ENCODE results near the gene ADAM23. TPM values are rescaled to one million over a fixed set of nuclear protein-coding genes. Genes with fewer than 3 reads are reported as not detected.

ADAM23 gene
- total and polyA plus RNA-seq, 12 donors = 4.5 to 33.9 (median 6.7) TPM

DNA sequence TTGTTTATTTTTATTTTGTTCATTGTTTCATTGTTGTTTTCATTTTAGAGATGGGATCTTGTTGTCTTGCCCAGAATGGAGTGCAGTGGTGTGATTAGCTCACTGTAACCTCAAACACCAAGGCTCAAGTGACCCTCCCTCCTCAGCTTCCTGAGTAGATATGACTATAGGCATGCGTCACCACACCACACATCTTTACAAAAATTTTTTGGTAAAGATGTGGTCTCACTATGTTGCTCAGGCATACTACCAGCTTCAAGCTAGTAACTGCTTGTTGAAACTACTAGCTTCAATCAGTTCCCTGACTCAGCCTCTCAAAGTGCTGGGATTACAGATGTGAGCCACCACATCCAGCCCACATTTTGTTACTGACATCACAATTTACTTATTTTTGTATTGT is 213.8 kb downstream of the ADAM23 start:
- WGBS, 4 donors = 88 to 93% (median 90%) methylated on average over 1 of the region's 1 CpG

DNA sequence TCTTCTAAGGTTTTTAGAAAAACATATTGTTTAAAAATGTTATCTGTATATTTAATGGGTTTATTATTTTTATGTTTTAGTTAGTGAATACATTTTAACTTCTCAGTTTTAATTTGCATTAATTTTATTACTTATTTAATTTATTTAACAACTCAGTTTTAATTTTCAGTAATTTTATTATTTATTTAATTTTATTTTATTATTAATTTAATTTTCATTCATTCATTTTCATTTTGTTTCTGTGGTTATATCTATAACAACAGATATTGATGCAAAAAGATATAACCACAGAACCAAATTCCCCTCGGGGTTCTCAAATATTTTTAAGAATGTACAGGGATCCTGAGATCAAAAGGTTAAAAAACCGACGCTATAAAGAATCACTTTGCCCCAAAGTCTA is 221.9 kb downstream of the ADAM23 start:
- Histone ChIP-seq H3K27me3 (no peaks in the 10 kb centered on the region), H3K9me3 (replicated peaks in 1 of 3) (no peaks in the 10 kb centered on the region), H3K36me3 (replicated peaks in 1 of 2) (no peaks in the 10 kb centered on the region), H3K4me3 (no peak overlapping the region), H3K4me1 (replicated peaks in 1 of 2) (no peaks in the 10 kb centered on the region), H3K27ac (no peak overlapping the region)
- TF ChIP-seq POLR2A (IDR thresholded peaks at IDR 0.05) = no peak
- TF ChIP-seq, protein P1, sequence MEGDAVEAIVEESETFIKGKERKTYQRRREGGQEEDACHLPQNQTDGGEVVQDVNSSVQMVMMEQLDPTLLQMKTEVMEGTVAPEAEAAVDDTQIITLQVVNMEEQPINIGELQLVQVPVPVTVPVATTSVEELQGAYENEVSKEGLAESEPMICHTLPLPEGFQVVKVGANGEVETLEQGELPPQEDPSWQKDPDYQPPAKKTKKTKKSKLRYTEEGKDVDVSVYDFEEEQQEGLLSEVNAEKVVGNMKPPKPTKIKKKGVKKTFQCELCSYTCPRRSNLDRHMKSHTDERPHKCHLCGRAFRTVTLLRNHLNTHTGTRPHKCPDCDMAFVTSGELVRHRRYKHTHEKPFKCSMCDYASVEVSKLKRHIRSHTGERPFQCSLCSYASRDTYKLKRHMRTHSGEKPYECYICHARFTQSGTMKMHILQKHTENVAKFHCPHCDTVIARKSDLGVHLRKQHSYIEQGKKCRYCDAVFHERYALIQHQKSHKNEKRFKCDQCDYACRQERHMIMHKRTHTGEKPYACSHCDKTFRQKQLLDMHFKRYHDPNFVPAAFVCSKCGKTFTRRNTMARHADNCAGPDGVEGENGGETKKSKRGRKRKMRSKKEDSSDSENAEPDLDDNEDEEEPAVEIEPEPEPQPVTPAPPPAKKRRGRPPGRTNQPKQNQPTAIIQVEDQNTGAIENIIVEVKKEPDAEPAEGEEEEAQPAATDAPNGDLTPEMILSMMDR (IDR thresholded peaks at IDR 0.05) = no peak
- DNase-seq = no peak
- 77 to 82% (median 79%) methylated on average over 3 of the region's 3 CpGs for WGBS, 4 donors
- intact Hi-C loops (cut with DNase I) = no loop called here

More for the DNA sequence above, 213.8 kb downstream of the ADAM23 start:
- DNase-seq = no peak
- H3K27ac ChIP-seq = no peak overlapping the region
- intact Hi-C loops (cut with DNase I) = no loop called here
- no peaks in the 10 kb centered on the region for H3K27me3 ChIP-seq
- H3K4me1 ChIP-seq (replicated peaks in 1 of 2) = no peaks in the 10 kb centered on the region
- H3K4me3 ChIP-seq = no peak overlapping the region
- no peaks in the 10 kb centered on the region for H3K36me3 ChIP-seq (replicated peaks in 1 of 2)
- TF ChIP-seq, protein P1 (IDR thresholded peaks at IDR 0.05) = no peak
- no peak for TF ChIP-seq POLR2A (IDR thresholded peaks at IDR 0.05)
- no peaks in the 10 kb centered on the region for H3K9me3 ChIP-seq (replicated peaks in 1 of 3)

Other genes with a start within 250 kb of the ADAM23 start
- 10 to 100 TPM in 8 of 9 donors, 1 to 10 TPM in 1; 9.6 to 33.6 (median 17.4) TPM for gene ZDBF2, start 168.9 kb upstream of the ADAM23 start, total RNA-seq
- 10 to 100 TPM in 1 of 3 donors, 1 to 10 TPM in 2; 2.3 to 10.0 (median 3.0) TPM for gene ZDBF2, start 168.9 kb upstream of the ADAM23 start, polyA plus RNA-seq
- not detected for gene FAM237A, start 199.0 kb downstream of the ADAM23 start, total RNA-seq
- gene FAM237A, start 199.0 kb downstream of the ADAM23 start, polyA plus RNA-seq = not detected

Measured in adrenal gland (tissue), 12 donors.